NCI-H446 (cell line): Measurements from ENCODE around the gene SIX2.

Experiments used
- DNase-seq, 2 experiments: peaks; one replicate each; lab custom pipeline; 2025; lab: John Stamatoyannopoulos, UW

SIX2 gene

GRCh38 chr2:44965684-44966083, 43.6 kb downstream of the SIX2 start:
- no peak for DNase-seq

GRCh38 chr2:44964752-44965236, 44.5 kb downstream of the SIX2 start:
- DNase-seq = peak in 1 of 2 experiments; percentile 71

GRCh38 chr2:44962176-44962695, 47.0 kb downstream of the SIX2 start:
- no peak for DNase-seq

- DNase-seq = no peak
Observed at GRCh38 chr2:44960871-44961270, 48.4 kb downstream of the SIX2 start.

GRCh38 chr2:44959855-44960254, 49.4 kb downstream of the SIX2 start:
- DNase-seq = no peak

- no peak for DNase-seq
Observed at GRCh38 chr2:44957656-44958327, 51.5 kb downstream of the SIX2 start.

GRCh38 chr2:44956843-44957242, 52.4 kb downstream of the SIX2 start:
- peak in 1 of 2 experiments; percentile 22 for DNase-seq

- peak; percentile 17 to 81 for DNase-seq
Observed at GRCh38 chr2:44955593-44956392, 53.5 kb downstream of the SIX2 start.
